HG03521 (cell line): Measurements from ENCODE around the gene OR8B3.

Experiments
- ATAC-seq: cut with Tn5 transposase; IDR thresholded peaks from one replicate; pipeline ENCODE4 v1.9.1; 2021; ENCODE audit warnings: mild to moderate bottlenecking, moderate library complexity; ENCODE audit not compliant: unreplicated experiment

Gene OR8B3

GRCh38 chr11:124380585-124380984 is 18.2 kb downstream of the OR8B3 start:
- ATAC-seq, result no peak

GRCh38 chr11:124376280-124376679 is 22.5 kb downstream of the OR8B3 start:
- no peak for ATAC-seq

GRCh38 chr11:124359566-124359965 is 39.3 kb downstream of the OR8B3 start:
- no peak for ATAC-seq

GRCh38 chr11:124346311-124346955 is 52.4 kb downstream of the OR8B3 start:
- no peak for ATAC-seq
